Dermis microvascular lymphatic vessel endothelial cell (primary cell): ENCODE results near the gene SERPINA12. TPM values are rescaled to one million over a fixed set of nuclear protein-coding genes. Genes with fewer than 3 reads are reported as not detected.
A peak's percentile ranks its signal among the peaks of the same experiment; 100 is the strongest.

Source experiments
- DNase-seq, 2 donors: peaks; one replicate each; pipeline versions ENCODE4 v3.0.0 to v3.0.0-alpha.2; 2010; ENCODE audit warnings: low read depth in 2 of 2
- total RNA-seq: library from RNA; depleted of rRNA; stranded (reverse); fragments of >200 nt; gene quantifications from 2 replicates; pipeline ENCODE4 v1.2.1, GENCODE V29; 2014

SERPINA12 gene
- total RNA-seq, result not detected in 2 replicates

GRCh38 chr14:94509356-94509755 is at the start of gene SERPINA12:
SERPINA12 (minus strand) TSS chr14:94509469; CDS start chr14:94498397, 11,072 bp downstream.
- DNase-seq, result no peak

GRCh38 chr14:94558842-94559241 is 49.6 kb upstream of the SERPINA12 start:
- DNase-seq, result no peak

DNA sequence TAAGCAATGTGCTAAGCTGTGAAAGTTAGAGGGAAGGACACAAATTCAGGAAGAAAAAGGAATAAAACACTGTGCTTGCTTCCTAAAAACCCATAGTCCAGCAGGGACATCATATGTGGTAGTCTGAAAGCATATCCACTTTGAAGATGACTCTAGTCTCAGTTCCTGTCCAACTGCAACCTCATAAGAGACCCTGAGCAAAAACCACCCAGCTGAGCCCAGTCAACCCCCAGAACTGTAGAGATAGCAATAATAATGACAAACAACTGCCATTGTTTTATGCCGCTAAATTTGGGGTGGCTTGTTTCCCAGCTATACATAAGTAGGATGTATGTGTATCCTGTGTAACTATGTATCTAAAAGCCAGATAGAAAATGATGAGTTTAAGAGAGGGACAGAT is 48.1 kb upstream of the SERPINA12 start:
- DNase-seq, result no peak

GRCh38 chr14:94555991-94556390 is 46.7 kb upstream of the SERPINA12 start:
- no peak for DNase-seq

- no peak for DNase-seq
Observed at GRCh38 chr14:94550041-94550440, 40.8 kb upstream of the SERPINA12 start.

GRCh38 chr14:94548999-94549985 is 40.0 kb upstream of the SERPINA12 start:
- peak in 1 of 2 donors; percentile 46 for DNase-seq

GRCh38 chr14:94548131-94548998 is 39.1 kb upstream of the SERPINA12 start:
- DNase-seq, result no peak

- DNase-seq, result no peak
Observed at GRCh38 chr14:94547726-94548125, 38.5 kb upstream of the SERPINA12 start.

DNA sequence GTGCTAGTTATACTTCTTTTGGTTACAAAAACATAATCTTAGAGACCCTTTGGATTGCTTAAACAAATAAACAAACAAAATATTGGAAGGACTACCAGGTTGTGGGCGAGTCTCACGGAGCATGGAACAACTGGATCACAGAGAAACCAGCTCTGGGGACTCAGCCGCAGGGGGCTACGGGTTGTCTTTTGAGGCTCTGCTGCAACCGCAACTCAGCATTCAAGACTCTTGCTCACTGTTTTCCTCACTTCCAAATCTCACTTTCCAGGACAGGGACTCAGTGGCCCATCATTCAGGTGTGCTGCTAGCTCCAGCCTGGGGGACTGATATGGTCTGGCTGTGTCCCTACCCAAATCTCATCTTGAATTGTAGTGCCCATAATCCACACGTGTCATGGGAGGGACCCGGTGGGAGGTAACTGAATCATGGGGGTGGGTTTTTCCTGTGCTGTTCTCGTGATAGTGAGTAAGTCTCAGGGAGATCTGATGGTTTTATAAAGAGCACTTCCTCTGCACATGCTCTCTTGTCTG is 37.9 kb upstream of the SERPINA12 start:
- DNase-seq, result no peak

DNA sequence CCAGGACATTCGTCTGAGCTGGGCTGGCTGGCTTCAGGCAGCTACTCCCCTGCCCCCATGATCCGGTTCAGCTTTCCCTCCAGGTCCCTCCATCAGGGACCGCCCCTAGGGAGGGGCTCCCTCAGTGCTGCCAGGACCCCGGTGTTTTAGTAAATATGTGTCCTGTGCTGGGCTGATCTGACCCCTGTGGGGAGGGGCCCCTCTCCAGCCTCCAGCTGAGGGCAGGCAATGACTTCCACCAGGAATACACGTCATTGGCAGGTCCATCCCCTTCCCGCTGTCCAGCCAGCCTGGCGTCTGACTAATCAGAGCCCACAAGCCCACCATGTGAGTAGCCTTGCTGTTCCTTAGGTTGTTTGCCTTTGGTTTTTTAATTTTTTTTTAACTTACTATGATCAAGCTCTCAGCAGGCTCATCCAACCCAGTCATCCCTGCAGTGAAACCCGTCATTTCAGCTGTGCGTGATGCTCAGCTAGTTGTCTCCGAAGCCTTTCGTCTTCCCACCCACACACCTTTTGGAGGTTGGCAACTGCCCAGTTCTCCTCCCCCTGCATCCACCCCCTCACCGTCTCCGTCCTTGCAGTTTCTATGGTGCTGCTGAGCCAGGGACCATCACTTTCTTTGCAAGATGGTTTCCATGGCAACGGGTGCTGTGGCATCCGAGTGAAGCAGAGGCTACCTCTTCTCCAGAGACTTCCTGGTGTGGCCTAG is 36.0 kb upstream of the SERPINA12 start:
- DNase-seq, result no peak

GRCh38 chr14:94544726-94545125 is 35.5 kb upstream of the SERPINA12 start:
- DNase-seq, result no peak

DNA sequence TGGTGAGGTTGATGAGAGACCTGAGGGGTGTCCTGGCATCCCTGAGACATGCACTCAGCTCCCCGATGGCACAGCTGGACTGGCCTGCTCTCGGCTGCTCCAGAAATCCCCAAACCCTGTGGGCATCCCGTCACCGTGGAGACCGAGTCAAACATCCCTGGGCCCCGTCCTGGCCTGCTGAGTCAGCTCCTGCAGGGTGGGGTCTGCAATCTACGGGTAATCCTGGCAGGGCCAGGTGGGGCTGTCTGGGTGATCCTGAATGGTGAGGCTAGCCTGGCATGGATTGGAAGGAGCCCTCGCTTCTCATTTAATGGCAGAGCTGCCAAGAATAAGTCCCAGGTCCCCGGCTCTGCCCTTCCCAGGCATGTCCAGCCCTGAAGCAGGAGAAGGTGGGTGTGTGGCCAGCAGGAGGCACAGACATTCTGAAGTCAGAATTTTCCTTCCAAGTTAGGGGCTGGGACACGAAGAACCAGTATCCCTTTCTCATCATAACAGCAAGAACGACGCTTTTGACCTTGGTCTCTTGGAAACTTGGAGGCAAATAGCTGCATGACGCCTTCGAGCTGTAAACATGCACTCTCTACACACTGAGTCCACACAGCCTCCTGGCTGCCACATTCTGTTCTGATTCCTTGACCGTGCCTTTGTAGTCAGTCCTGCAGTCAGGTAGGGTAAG is 34.3 kb upstream of the SERPINA12 start:
- no peak for DNase-seq

- no peak for DNase-seq
Observed at GRCh38 chr14:94542811-94543440, 33.7 kb upstream of the SERPINA12 start.

DNA sequence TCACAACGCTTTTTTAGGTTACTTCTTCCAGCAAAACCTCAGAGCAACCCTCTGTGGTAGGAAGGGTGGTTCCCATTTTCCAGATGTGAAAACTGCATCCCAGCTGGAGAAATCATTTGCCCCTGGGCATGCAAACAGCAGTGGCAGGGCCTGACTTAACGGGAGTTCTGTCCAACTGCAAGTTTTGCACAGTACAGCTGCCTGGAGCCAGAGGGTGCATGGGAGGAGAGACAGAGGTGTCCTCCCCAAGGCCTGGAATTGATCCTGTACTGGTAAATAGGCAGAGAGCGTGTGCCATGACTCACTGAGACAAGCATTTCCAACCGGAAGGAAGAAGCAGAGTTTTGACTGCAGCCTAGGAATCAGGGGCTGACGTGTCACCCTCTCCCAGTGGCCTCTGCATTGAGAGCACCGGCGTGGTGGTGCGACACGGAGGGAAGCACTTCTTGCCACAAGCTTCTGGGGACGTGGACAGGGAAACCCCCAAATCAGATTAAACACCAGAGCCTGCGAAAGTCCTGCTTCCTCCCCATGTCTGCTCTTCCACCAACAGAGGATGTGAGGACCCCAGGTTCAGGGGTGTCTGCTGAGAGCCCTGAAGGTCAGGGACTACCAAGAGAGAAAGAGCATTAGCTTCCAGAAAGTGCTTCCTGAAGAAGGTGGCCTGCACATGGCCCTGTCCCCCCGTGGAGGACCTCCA is 33.0 kb upstream of the SERPINA12 start:
- DNase-seq, result peak; percentile 48 to 76

DNA sequence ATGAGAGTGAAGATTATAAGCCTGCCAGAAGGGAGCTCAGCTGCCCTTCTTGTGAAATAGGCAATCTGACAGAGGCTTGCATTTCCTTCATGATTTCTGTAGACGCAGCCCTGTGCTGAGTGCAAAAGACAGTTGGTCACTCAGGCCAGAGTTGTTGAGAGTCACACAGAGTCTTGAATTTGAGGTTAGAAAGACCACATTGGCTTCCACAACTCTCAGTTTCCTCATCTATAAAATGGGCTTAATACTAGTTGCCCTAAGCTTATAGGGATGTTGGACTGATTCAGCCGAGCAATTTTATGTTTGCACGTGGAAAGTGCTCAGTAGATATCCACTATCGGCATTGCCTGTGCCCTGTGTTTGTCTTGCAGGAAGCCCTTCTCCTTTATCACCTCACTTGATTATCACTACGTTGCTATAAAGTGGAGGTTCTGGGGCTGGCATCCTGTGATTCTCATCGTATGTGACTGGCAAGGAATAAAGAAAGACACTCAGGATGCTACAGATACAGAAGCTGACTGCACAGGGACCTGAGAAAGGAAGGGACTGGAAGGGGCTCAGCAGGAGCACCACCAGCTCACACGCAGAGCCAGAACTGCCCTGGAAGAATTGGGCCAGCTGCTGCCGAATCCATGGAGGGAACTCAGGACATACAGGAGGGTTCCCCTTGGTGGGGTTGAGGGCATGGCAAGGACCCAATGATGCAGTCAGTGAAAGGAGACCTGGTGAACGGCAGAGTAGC is 32.1 kb upstream of the SERPINA12 start:
- DNase-seq, result no peak

DNA sequence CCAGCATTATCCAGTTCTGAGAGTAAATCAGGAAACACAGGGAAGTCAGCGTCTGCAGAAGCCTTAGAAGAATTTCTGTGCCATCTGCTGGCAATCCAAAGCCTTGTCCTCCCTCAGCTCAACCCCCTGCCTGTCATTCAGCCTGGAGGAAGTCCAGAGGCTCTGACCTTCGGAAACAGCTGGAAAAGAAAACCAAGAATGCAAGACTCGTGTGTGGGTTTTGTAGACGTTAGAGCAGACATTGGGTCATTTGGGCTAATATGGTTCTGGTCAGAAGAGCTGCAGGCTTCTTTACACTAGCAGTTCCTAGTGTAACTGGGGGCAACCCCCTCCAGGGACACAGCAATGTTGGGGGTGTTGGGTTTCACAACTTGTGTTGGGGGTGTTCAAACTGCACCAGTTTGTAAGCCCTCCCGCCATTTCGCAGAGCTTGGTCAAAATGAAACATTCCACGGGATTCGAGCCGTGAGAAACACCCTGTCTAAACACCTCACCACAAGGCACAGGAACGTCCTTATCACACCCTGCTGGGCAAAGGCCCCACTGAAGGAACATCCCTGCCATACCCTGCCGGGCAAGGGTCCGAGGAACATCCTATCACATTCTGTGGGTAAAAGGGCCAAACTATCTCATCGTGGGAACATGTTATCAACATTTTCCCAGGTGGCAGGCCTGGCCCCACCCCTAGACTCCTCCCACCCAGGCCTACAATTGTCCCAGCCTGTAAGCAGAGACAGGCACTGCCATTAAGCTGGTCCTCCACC is 30.9 kb upstream of the SERPINA12 start:
- peak; percentile 2 to 55 for DNase-seq

DNA sequence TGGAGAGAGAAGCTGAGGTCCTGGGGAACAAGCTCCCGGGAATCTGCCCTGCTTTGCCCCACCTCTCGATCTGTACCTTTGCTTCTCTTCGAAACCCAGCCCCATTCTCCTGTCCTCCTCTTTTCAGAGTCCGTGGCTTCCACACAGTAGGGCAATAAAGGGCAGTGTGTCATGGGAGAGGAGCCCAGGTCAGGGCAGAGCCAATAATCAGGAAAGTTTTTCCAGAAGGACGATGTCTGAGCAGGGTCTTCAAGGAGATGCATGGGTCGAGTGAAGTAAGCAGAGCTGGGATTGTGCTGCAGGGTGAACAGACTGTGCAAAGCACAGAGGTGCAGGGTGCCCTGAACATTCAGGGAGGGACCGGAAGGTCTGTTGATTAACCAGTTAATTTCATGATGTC is 29.9 kb upstream of the SERPINA12 start:
- DNase-seq, result no peak
